GM12874 (cell line): ENCODE measurements around the gene KCNT1.

Source experiments
- TF ChIP-seq, protein P1 (sequence below): IDR thresholded peaks from 2 replicates; pipeline ENCODE4 v1.5.1; 2011; ENCODE audit warnings: low read depth, mild to moderate bottlenecking, control low read depth, low read length, moderate library complexity; ENCODE audit not compliant: insufficient read depth

The KCNT1 gene

DNA sequence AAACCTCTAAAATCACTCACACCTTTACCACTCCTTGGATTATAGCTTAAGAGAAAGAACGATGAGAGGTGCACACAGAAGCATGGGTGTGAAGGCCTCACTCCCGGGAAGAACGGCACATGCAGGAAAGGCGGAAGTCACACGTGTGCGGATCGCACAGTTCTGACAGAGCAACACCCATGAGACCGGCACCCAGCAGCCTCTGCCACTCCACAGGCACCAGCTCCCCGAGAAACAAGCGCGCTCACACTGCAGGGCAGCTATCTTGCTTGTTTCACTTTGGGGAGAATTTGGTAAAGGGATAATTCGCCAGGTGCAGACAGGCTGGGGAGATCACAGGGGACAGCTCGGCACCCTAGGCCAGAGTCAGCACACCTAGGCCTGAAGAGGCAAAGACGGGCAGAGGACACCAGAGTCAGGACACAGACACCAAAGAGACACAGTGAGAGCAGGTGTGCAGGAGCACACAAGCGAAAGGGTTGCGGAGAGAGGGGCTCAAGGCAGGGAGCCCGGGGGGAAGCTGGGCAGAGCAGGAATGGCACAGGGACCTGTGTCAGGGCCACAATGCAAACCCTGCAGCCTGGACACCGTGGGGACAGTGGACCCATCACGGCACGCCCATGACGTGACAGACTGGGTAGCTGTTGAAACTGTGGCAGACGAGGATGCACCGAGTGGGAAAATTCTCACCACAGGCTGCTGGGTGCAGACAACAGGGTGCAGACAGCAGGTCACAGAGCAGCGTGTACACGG is 123.6 kb downstream of the KCNT1 start:
- TF ChIP-seq, protein P1, sequence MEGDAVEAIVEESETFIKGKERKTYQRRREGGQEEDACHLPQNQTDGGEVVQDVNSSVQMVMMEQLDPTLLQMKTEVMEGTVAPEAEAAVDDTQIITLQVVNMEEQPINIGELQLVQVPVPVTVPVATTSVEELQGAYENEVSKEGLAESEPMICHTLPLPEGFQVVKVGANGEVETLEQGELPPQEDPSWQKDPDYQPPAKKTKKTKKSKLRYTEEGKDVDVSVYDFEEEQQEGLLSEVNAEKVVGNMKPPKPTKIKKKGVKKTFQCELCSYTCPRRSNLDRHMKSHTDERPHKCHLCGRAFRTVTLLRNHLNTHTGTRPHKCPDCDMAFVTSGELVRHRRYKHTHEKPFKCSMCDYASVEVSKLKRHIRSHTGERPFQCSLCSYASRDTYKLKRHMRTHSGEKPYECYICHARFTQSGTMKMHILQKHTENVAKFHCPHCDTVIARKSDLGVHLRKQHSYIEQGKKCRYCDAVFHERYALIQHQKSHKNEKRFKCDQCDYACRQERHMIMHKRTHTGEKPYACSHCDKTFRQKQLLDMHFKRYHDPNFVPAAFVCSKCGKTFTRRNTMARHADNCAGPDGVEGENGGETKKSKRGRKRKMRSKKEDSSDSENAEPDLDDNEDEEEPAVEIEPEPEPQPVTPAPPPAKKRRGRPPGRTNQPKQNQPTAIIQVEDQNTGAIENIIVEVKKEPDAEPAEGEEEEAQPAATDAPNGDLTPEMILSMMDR: no peak

GRCh38 chr9:135826188-135826545 is 124.2 kb downstream of the KCNT1 start:
- TF ChIP-seq, protein P1: no peak

GRCh38 chr9:135827301-135827700 is 125.3 kb downstream of the KCNT1 start:
- TF ChIP-seq, protein P1: no peak

GRCh38 chr9:135827866-135828580 is 126.0 kb downstream of the KCNT1 start:
- TF ChIP-seq, protein P1: no peak

- TF ChIP-seq, protein P1: no peak
These were observed 126.7 kb downstream of the KCNT1 start for GRCh38 chr9:135828656-135829055.

DNA sequence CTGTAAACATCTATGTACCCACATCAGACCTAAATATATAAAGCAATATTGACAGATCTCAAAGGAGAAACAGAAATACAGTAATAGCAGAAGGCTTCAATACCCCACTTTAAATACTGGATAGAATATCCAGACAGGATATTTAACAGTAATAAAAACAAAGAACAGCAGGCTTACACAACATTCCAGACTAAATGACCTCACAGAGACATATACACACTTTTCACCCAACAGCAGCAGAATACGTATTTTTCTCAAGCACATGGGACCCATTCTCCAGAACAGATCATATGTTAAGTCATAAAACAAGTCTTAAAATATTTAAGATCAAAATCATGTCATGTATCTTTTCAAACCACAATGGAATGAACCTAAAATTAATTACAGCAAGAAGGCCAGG is 128.5 kb downstream of the KCNT1 start:
- TF ChIP-seq, protein P1: no peak

DNA sequence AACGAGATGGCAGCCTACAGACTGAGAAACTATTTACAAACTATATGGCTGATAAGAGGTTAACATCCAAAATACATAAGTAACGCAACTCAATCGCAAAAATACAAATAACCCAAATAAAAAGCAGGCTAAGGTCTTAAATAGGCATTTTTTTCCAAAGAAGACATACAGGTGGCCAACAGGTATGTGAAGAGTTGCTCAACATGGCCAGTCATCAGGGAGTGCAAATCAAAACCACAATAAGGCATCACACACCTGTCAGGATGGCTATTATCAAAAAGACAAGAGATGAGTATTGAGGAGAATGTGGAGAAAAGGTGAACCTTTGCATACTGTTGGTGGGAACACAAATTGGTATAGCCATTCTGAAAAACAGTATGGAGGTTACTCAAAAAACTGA is 131.9 kb downstream of the KCNT1 start:
- TF ChIP-seq, protein P1: no peak
